Lower lobe of right lung (tissue), 2 donors: ENCODE data around the gene EYA2. TPM values are rescaled to one million over a fixed set of nuclear protein-coding genes. Genes with fewer than 3 reads are reported as not detected.

Experiments
- ATAC-seq, 2 donors: fragments of 200-7000 bp; cut with Tn5 transposase; one replicate each; pipeline ENCODE4 v1.9.1; 2020 to 2022; ENCODE audit warnings: mild to moderate bottlenecking in 2 of 2, moderate library complexity in 2 of 2
- DNase-seq: peaks from one replicate; pipeline ENCODE4 v3.0.0-alpha.2; 2020
- H3K27ac ChIP-seq: fragments of 200-600 bp; one replicate; pipeline ENCODE4 v1.8.0; 2022
- H3K27me3 ChIP-seq: fragments of 200-600 bp; one replicate; pipeline ENCODE4 v1.8.0; 2022; ENCODE audit warnings: low read depth
- H3K36me3 ChIP-seq: fragments of 200-600 bp; one replicate; pipeline ENCODE4 v1.8.0; 2022; ENCODE audit warnings: mild to moderate bottlenecking
- H3K4me1 ChIP-seq: fragments of 200-600 bp; one replicate; pipeline ENCODE4 v1.8.0; 2022
- H3K4me3 ChIP-seq: fragments of 200-600 bp; one replicate; pipeline ENCODE4 v1.8.0; 2022; ENCODE audit warnings: mild to moderate bottlenecking
- H3K9me3 ChIP-seq: fragments of 200-600 bp; one replicate; pipeline ENCODE4 v1.8.0; 2022
- CTCF ChIP-seq: fragments of 200-600 bp; IDR thresholded peaks from one replicate; pipeline ENCODE4 v1.8.0; 2022; ENCODE audit warnings: antibody characterized with exemption, mild to moderate bottlenecking
- intact Hi-C: fragments of 100-400 bp; cut with DNase I; formaldehyde crosslinking; loops from one replicate; pipeline ENCODE4 v1.11.0; 2022
- total RNA-seq: library from RNA; stranded (reverse); fragmentation: NEBNext Ultra II Directional; extraction: Animal tissue kit (Norgen Biotek cat#: 25700); gene quantifications from one replicate; pipeline ENCODE4 v1.2.1, GENCODE V29; 2021
- donor health status: DM: no; HTN: yes; CAD: no; lungs with severe emphysema.

EYA2 gene
- total RNA-seq, 1 donor from 2014 or later, result 3.5 TPM

DNA sequence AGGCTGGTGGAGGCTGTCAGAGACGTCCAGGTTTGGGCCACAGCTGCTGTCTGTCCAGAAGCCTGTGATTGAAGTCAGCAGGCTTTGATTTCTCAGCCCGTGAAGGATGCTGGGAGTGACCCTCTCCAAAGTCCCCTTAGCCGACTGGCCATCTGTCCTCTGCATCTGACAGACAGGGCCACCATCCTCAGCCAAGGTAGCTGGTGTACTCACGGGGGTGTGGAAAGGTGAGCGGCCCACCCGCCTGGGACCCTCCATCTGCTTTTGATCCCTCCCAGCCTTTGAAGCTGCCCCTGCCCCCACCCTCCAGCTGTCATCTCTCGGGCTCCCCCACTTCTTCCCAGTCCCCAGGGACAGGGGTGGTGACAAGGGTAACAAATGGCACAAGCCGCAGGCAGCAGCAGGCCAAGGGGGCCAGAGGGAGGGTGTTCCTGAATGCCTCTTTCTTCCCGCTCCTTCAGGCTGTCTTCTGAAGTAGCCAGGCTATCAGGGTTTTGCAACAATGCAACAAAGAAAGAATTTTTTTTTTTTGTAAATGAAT, 84.4 kb downstream of the EYA2 start:
- Histone ChIP-seq H3K9me3 (peaks cover 6% of the 10 kb centered on the region), H3K4me3 (no peak overlapping the region), H3K27me3 (peaks cover 19% of the 10 kb centered on the region), H3K27ac (no peak overlapping the region), H3K36me3 (no peaks in the 10 kb centered on the region), H3K4me1 (no peaks in the 10 kb centered on the region)
- intact Hi-C loops, result no loop called here
- TF ChIP-seq CTCF, result no peak
- DNase-seq, result no peak
- no peak for ATAC-seq

DNA sequence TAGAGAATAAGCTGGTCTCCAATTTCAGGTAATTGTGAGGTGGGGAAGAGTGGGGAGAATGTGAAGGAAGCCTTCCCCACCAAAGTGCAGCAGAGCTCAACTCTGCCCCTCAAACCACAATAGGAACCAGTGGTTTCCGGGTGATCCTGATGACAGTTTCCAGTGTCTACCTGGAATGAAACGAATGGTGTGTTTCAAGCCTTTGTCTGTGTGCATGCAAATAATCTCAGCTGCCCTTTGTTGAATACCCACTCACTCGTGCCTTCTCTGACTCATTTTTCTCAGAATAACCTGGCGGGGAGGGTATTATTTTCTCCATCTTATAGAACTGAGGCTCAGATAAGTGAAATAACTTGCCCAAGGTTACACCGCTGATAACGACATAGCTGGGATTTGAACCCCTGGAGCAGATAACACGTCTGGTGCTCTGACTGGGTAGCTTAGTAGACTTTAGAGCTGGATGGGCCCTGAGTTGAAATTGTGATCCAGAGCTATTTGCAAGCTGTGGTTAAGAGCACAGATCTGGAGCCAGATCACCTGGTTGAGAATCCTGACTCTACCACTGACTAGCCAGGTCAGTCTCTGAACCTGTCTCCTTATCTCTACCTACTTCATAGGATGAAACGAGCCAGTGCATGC, 85.1 kb downstream of the EYA2 start:
- Histone ChIP-seq H3K4me1 (no peaks in the 10 kb centered on the region), H3K36me3 (no peaks in the 10 kb centered on the region), H3K27me3 (peaks cover 19% of the 10 kb centered on the region), H3K9me3 (peaks cover 6% of the 10 kb centered on the region), H3K27ac (no peak overlapping the region), H3K4me3 (no peak overlapping the region)
- no peak for TF ChIP-seq CTCF
- DNase-seq (no peak), ATAC-seq (no peak)
- intact Hi-C loops, result no loop called here

GRCh38 chr20:46981184-46981583, 86.5 kb downstream of the EYA2 start:
- DNase-seq (no peak), ATAC-seq (no peak)
- TF ChIP-seq CTCF, result no peak
- Histone ChIP-seq H3K27me3 (peaks cover 13% of the 10 kb centered on the region), H3K4me1 (no peaks in the 10 kb centered on the region), H3K36me3 (no peaks in the 10 kb centered on the region), H3K9me3 (peaks cover 6% of the 10 kb centered on the region), H3K27ac (no peak overlapping the region), H3K4me3 (no peak overlapping the region)
- intact Hi-C loops, result no loop called here

DNA sequence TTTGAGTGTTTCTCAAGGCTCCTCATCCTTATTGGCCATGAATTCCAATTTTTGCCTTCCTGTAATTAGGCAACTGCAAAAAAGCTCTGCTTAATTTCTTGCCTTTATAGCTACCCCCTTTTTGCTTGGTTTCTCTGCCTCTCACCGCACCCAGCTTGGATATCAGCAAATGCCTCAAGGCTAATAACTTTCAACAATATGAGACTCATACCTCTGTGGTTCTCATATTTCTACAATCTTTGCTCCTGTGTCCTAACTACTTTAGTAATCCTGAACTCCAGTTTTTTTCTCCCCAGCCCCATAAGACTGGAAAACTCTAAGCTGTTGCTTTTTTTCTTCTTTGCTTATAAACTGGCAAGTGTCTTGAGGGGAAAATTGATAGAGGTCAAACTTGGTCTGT, 88.8 kb downstream of the EYA2 start:
- TF ChIP-seq CTCF, result no peak
- peaks cover 2% of the 10 kb centered on the region for H3K27me3 ChIP-seq
- H3K27ac ChIP-seq, result no peak overlapping the region
- intact Hi-C loops, result no loop called here
- H3K36me3 ChIP-seq, result no peaks in the 10 kb centered on the region
- no peaks in the 10 kb centered on the region for H3K4me1 ChIP-seq
- H3K9me3 ChIP-seq, result peaks cover 6% of the 10 kb centered on the region
- no peak overlapping the region for H3K4me3 ChIP-seq
- ATAC-seq (no peak), DNase-seq (no peak)

DNA sequence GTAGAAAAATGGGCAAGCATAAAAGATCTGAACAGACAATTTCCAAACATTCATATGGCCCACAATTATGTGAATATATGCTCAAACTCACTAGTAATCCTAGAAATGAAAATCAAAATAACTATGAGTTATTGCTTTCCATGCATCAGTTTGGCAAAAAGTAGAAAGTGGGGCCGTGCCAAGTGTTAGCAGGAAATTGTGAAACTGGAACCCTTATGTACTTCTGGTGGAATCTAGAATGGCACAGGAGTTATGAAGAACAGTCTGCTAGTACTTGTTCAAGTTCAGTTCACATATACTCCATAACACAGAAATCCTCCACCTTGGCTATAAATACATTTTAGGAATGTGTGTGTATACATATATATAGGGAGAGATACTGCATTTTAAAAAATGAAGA, 89.8 kb downstream of the EYA2 start:
- Histone ChIP-seq H3K4me1 (no peaks in the 10 kb centered on the region), H3K4me3 (no peak overlapping the region), H3K9me3 (peaks cover 6% of the 10 kb centered on the region), H3K27me3 (no peaks in the 10 kb centered on the region), H3K27ac (no peak overlapping the region), H3K36me3 (no peaks in the 10 kb centered on the region)
- intact Hi-C loops, result no loop called here
- no peak for TF ChIP-seq CTCF
- ATAC-seq (no peak), DNase-seq (no peak)
